ENCODE data around the gene ARL14EP. TPM values are rescaled to one million over a fixed set of nuclear protein-coding genes. Genes with fewer than 3 reads are reported as not detected.

ARL14EP gene
- total RNA-seq, 1 experiment from 2014 or later: 21.5 TPM

- intact Hi-C loops (cut with micrococcal nuclease; ENCODE audit: unreplicated experiment): no loop called here
- POLR2A ChIA-PET: no interaction called here
- peaks cover 9% of the 10 kb centered on the region for H3K27me3 Mint-ChIP-seq (ENCODE audit: insufficient read depth, unreplicated experiment)
Measured at GRCh38 chr11:30295178-30295885, 27.6 kb upstream of the ARL14EP start.

GRCh38 chr11:30304620-30305019 lies 18.3 kb upstream of the ARL14EP start:
- H3K4me3 ChIP-seq (ENCODE audit: low read depth, low read length): no peak overlapping the region
- intact Hi-C loops (cut with micrococcal nuclease; ENCODE audit: unreplicated experiment): no loop called here
- ChIA-PET CTCF (no interaction called here), POLR2A (no interaction called here)
- no peak for DNase-seq
- no peak for TF ChIP-seq CTCF (IDR thresholded peaks at IDR 0.05; ENCODE audit: insufficient read depth in 1 of 2, low read depth in 1 of 2, low read length in 1 of 2, severe bottlenecking in 1 of 2, unreplicated experiment in 1 of 2)
- peaks cover 5% of the 10 kb centered on the region for H3K27me3 Mint-ChIP-seq (ENCODE audit: insufficient read depth, unreplicated experiment)
- no peak overlapping the region for H3K27ac Mint-ChIP-seq (ENCODE audit: unreplicated experiment)
- no peaks in the 10 kb centered on the region for H3K4me1 ChIP-seq
- peaks cover 6% of the 10 kb centered on the region for H3K4me1 Mint-ChIP-seq (ENCODE audit: low read depth, unreplicated experiment)
- H3K9me3 ChIP-seq: no peaks in the 10 kb centered on the region
- no peaks in the 10 kb centered on the region for H3K9me3 Mint-ChIP-seq (ENCODE audit: unreplicated experiment)
- H3K27me3 ChIP-seq (replicated peaks; ENCODE audit: control insufficient read depth, insufficient read depth, low read length): no peaks in the 10 kb centered on the region
- no peak overlapping the region for H3K4me3 Mint-ChIP-seq (ENCODE audit: unreplicated experiment)
- no TSS peak for BruUV-seq (replicated peaks)
- H3K36me3 Mint-ChIP-seq (ENCODE audit: insufficient read depth, unreplicated experiment): no peaks in the 10 kb centered on the region
- H3K36me3 ChIP-seq (ENCODE audit: control insufficient read depth, insufficient read depth, low read length): no peaks in the 10 kb centered on the region

More at GRCh38 chr11:30295178-30295885, 27.6 kb upstream of the ARL14EP start:
- no peaks in the 10 kb centered on the region for H3K36me3 Mint-ChIP-seq (ENCODE audit: insufficient read depth, unreplicated experiment)
- H3K9me3 Mint-ChIP-seq (ENCODE audit: unreplicated experiment): no peaks in the 10 kb centered on the region
- no peaks in the 10 kb centered on the region for H3K36me3 ChIP-seq (ENCODE audit: control insufficient read depth, insufficient read depth, low read length)
- H3K4me1 Mint-ChIP-seq (ENCODE audit: low read depth, unreplicated experiment): no peaks in the 10 kb centered on the region
- DNase-seq: no peak
- H3K4me1 ChIP-seq: no peaks in the 10 kb centered on the region
- H3K27ac Mint-ChIP-seq (ENCODE audit: unreplicated experiment): no peak overlapping the region
- no TSS peak for BruUV-seq (replicated peaks)
- TF ChIP-seq CTCF (IDR thresholded peaks at IDR 0.05; ENCODE audit: insufficient read depth in 1 of 2, low read depth in 1 of 2, low read length in 1 of 2, severe bottlenecking in 1 of 2, unreplicated experiment in 1 of 2): no peak
- CTCF ChIA-PET: no interaction called here
- no peaks in the 10 kb centered on the region for H3K27me3 ChIP-seq (replicated peaks; ENCODE audit: control insufficient read depth, insufficient read depth, low read length)
- H3K4me3 Mint-ChIP-seq (ENCODE audit: unreplicated experiment): no peak overlapping the region
- no peaks in the 10 kb centered on the region for H3K9me3 ChIP-seq
- no peak overlapping the region for H3K4me3 ChIP-seq (ENCODE audit: low read depth, low read length)

- Mint-ChIP-seq H3K4me1 (ENCODE audit: low read depth, unreplicated experiment) (peaks cover 6% of the 10 kb centered on the region), H3K9me3 (ENCODE audit: unreplicated experiment) (peaks cover 9% of the 10 kb centered on the region), H3K27me3 (ENCODE audit: insufficient read depth, unreplicated experiment) (peaks cover 5% of the 10 kb centered on the region), H3K4me3 (ENCODE audit: unreplicated experiment) (no peak overlapping the region), H3K36me3 (ENCODE audit: insufficient read depth, unreplicated experiment) (no peaks in the 10 kb centered on the region), H3K27ac (ENCODE audit: unreplicated experiment) (no peak overlapping the region)
- CTCF ChIA-PET: no interaction called here
- no peak for TF ChIP-seq CTCF (IDR thresholded peaks at IDR 0.05; ENCODE audit: insufficient read depth in 1 of 2, low read depth in 1 of 2, low read length in 1 of 2, severe bottlenecking in 1 of 2, unreplicated experiment in 1 of 2)
- BruUV-seq (replicated peaks): no TSS peak
- Histone ChIP-seq H3K27me3 (replicated peaks; ENCODE audit: control insufficient read depth, insufficient read depth, low read length) (no peaks in the 10 kb centered on the region), H3K4me3 (ENCODE audit: low read depth, low read length) (no peak overlapping the region), H3K36me3 (ENCODE audit: control insufficient read depth, insufficient read depth, low read length) (no peaks in the 10 kb centered on the region), H3K4me1 (no peaks in the 10 kb centered on the region), H3K9me3 (peaks cover 3% of the 10 kb centered on the region; the same call in 1 of the 2 replicates)
- DNase-seq: no peak
- POLR2A ChIA-PET: no interaction called here
- intact Hi-C loops (cut with micrococcal nuclease; ENCODE audit: unreplicated experiment): no loop called here
Measured at GRCh38 chr11:30310623-30311022, 12.3 kb upstream of the ARL14EP start.

Measured in Caco-2 (cell line).